NT2/D1 (cell line): ENCODE measurements around the gene PDXDC1.
"Not testable (repeated sequence)": the region's sequence is repeated elsewhere in the genome, so short reads cannot be mapped to it uniquely, and the experiment has no call there.

Experiments
- SUZ12 ChIP-seq: IDR thresholded peaks from 2 replicates; pipeline ENCODE4 v1.6.1; 2011; ENCODE audit not compliant: insufficient read length, insufficient read depth; ENCODE audit errors: extremely low read depth
- ZNF274 ChIP-seq: IDR thresholded peaks from 2 replicates; pipeline ENCODE4 v1.6.1; 2011; ENCODE audit warnings: mild to moderate bottlenecking, low read depth, low read length

GRCh38 chr16:15082788-15083187 is 108.0 kb downstream of the PDXDC1 start:
- not testable (repeated sequence) for TF ChIP-seq SUZ12, ZNF274
